Neural crest cell (in vitro differentiated cells): ENCODE results near the gene DMAC2L. TPM values are rescaled to one million over a fixed set of nuclear protein-coding genes. Genes with fewer than 3 reads are reported as not detected.

Experiments
- DNase-seq: peaks from one replicate; pipeline ENCODE4 v3.0.0; 2021; ENCODE audit warnings: low read depth, mixed read lengths, low spot score
- H3K27ac Mint-ChIP-seq: one replicate; pipeline ENCODE4 v1.8.0; 2021; ENCODE audit warnings: mild to moderate bottlenecking, mixed read lengths; ENCODE audit not compliant: unreplicated experiment
- H3K27me3 Mint-ChIP-seq: 2 replicates; pipeline ENCODE4 v1.8.0; 2021; ENCODE audit warnings: low read depth, mild to moderate bottlenecking, mixed read lengths
- H3K36me3 Mint-ChIP-seq: 2 replicates; pipeline ENCODE4 v1.8.0; 2021; ENCODE audit warnings: low read depth, mild to moderate bottlenecking, mixed read lengths
- H3K4me1 Mint-ChIP-seq: 2 replicates; pipeline ENCODE4 v1.8.0; 2021; ENCODE audit warnings: mixed read lengths
- H3K4me3 Mint-ChIP-seq: one replicate; pipeline ENCODE4 v1.8.0; 2021; ENCODE audit warnings: mild to moderate bottlenecking, mixed read lengths
- H3K9me3 Mint-ChIP-seq: 2 replicates; pipeline ENCODE4 v1.8.0; 2021; ENCODE audit warnings: mixed read lengths
- total RNA-seq: library from RNA; stranded (reverse); gene quantifications from 2 replicates; pipeline ENCODE4 v1.2.1, GENCODE V29; 2021
- TF ChIP-seq, protein P1 (sequence below): fragments of 200-600 bp; sonication (generic); conservative IDR thresholded peaks from 2 replicates; pipeline ENCODE4 v1.5.0; 2021; ENCODE audit warnings: antibody characterized with exemption, mild to moderate bottlenecking

DMAC2L gene
- total RNA-seq, 1 donor from 2014 or later: 19.1 TPM

DNA sequence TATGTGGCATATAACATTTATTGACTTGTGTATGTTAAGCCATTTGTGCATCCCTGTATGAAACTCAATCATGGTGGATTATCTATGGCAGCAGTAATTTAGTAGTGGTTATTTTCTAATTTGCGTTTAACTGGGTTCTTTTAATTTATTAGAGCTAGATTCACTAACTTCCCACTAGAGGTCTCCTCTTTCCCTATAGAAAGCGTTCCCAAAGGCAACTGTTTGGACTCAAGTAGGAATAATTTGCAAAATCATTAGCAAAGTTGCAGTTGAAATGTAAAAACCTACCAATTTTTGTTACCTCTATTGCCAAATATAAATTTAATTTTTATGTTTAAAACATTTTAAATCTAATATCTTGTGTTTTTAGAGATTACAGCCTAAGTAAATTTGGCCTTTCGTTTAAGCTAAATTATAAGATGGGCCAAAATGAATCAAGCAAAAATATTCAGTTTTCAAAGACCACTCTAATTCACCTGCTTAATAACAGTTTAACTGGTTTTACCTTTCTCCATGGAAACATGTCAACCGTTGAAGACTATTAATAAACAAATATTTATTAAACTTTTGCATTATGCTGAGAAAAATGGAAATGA lies 6.0 kb downstream of the DMAC2L start:
- no peaks in the 10 kb centered on the region for H3K27me3 Mint-ChIP-seq
- peaks cover 24% of the 10 kb centered on the region for H3K36me3 Mint-ChIP-seq
- no peak overlapping the region for H3K4me3 Mint-ChIP-seq
- peaks cover 11% of the 10 kb centered on the region for H3K9me3 Mint-ChIP-seq
- no peak for DNase-seq
- H3K4me1 Mint-ChIP-seq: peaks cover 16% of the 10 kb centered on the region
- no peak overlapping the region for H3K27ac Mint-ChIP-seq
- TF ChIP-seq, protein P1, sequence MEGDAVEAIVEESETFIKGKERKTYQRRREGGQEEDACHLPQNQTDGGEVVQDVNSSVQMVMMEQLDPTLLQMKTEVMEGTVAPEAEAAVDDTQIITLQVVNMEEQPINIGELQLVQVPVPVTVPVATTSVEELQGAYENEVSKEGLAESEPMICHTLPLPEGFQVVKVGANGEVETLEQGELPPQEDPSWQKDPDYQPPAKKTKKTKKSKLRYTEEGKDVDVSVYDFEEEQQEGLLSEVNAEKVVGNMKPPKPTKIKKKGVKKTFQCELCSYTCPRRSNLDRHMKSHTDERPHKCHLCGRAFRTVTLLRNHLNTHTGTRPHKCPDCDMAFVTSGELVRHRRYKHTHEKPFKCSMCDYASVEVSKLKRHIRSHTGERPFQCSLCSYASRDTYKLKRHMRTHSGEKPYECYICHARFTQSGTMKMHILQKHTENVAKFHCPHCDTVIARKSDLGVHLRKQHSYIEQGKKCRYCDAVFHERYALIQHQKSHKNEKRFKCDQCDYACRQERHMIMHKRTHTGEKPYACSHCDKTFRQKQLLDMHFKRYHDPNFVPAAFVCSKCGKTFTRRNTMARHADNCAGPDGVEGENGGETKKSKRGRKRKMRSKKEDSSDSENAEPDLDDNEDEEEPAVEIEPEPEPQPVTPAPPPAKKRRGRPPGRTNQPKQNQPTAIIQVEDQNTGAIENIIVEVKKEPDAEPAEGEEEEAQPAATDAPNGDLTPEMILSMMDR: peak; percentile 76

DNA sequence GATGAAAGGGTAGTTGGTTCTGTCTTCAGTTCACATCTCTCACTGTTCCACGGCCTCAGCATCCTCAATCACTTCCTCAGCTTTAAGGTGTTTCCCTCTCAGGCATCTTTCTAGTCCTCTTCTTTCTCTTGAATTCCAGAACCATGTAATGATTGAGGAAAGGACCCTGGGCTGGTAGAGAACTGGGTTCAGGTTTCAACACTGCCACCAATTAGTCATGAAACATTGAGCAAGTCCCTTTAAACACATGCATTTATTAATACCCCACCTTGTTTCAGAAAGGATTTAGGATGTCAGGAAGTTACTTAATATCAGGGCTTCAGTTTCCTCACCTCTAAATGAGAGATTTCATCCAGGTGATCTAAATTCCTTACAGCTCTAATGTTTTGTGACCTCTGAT lies 7.2 kb downstream of the DMAC2L start:
- no peak overlapping the region for H3K27ac Mint-ChIP-seq
- peaks cover 18% of the 10 kb centered on the region for H3K36me3 Mint-ChIP-seq
- peaks cover 6% of the 10 kb centered on the region for H3K9me3 Mint-ChIP-seq
- no peak overlapping the region for H3K4me3 Mint-ChIP-seq
- DNase-seq: no peak
- TF ChIP-seq, protein P1: no peak
- no peaks in the 10 kb centered on the region for H3K27me3 Mint-ChIP-seq
- peaks cover 9% of the 10 kb centered on the region for H3K4me1 Mint-ChIP-seq

- Mint-ChIP-seq H3K27me3 (no peaks in the 10 kb centered on the region), H3K4me1 (peaks cover 9% of the 10 kb centered on the region), H3K9me3 (peaks cover 5% of the 10 kb centered on the region), H3K4me3 (no peak overlapping the region), H3K36me3 (peaks cover 16% of the 10 kb centered on the region), H3K27ac (peak overlapping the region; percentile 31)
- TF ChIP-seq, protein P1: no peak
- no peak for DNase-seq
These were observed 7.6 kb downstream of the DMAC2L start for GRCh38 chr14:50319721-50320120.

DNA sequence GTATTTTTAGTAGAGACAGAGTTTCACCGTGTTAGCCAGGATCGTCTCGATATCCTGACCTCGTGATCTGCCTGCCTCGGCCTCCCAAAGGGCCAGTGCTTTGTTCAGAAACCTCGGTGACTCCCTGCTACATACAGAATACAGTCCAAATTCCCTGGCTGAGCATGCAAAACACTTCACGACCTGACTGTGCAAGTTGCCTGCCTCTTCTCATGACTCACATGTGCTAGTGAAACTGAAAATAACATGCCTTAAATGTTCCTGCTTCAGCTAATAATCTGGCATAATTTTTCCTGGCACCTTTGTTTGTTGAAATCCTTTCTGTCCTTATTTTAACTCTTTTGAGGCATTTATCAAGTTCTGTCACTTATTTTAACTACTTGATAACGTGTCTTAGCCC lies 8.2 kb downstream of the DMAC2L start:
- no peak for DNase-seq
- TF ChIP-seq, protein P1: no peak
- peaks cover 16% of the 10 kb centered on the region for H3K36me3 Mint-ChIP-seq
- H3K27ac Mint-ChIP-seq: no peak overlapping the region
- peaks cover 9% of the 10 kb centered on the region for H3K4me1 Mint-ChIP-seq
- H3K27me3 Mint-ChIP-seq: no peaks in the 10 kb centered on the region
- H3K9me3 Mint-ChIP-seq: peaks cover 5% of the 10 kb centered on the region
- no peak overlapping the region for H3K4me3 Mint-ChIP-seq

DNA sequence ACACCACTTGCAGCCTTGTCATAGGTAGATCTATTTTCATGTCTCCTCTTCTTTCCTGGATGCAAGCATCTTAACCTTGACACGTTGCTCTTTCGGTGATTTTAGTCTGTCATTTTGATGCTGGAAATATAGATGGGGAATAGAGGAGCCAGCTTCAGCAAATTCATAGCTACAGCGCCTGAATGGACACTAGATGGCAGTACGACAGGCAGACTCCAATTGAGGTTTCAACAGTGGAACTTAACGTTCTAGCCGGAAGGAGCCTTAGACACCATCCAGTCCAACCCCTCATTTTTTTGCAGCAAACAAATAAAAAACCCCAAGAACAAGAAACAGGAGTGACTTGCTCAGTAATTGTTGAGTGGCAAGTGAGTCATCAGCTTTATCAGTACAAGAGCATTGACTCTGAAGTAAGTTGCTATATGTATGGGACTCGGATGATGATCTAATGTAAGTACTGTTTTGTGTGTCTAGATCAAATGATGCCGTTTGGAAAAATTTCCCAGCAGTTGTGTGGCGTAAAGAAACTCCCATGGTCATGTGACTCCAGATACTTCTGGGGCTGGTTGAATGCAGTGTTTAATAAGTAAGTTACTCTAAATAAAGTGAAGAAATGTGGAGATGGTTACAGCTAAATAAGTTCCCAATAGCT lies 9.0 kb downstream of the DMAC2L start:
- peaks cover 11% of the 10 kb centered on the region for H3K36me3 Mint-ChIP-seq
- H3K4me3 Mint-ChIP-seq: no peak overlapping the region
- no peaks in the 10 kb centered on the region for H3K27me3 Mint-ChIP-seq
- TF ChIP-seq, protein P1: peak; percentile 92
- H3K9me3 Mint-ChIP-seq: peaks cover under 1% of the 10 kb centered on the region
- DNase-seq: peak; percentile 33
- H3K27ac Mint-ChIP-seq: no peak overlapping the region
- peaks cover 9% of the 10 kb centered on the region for H3K4me1 Mint-ChIP-seq
